A549 treated with GW870086 at 1 μM for 4 hours (cell line): Measurements from ENCODE around the gene WWC2. TPM values are rescaled to one million over a fixed set of nuclear protein-coding genes. Genes with fewer than 3 reads are reported as not detected.

Source experiments
- total RNA-seq: library from RNA; stranded (reverse); fragments of 200-300 nt; extraction: Qiagen RNA extraction; gene quantifications from 5 replicates; pipeline ENCODE4 v1.2.3, GENCODE V29; 2022; ENCODE audit warnings: low read depth

Gene WWC2
- total RNA-seq = 10.1 to 18.6 TPM (median 17.1 TPM) in 5 replicates

DNA sequence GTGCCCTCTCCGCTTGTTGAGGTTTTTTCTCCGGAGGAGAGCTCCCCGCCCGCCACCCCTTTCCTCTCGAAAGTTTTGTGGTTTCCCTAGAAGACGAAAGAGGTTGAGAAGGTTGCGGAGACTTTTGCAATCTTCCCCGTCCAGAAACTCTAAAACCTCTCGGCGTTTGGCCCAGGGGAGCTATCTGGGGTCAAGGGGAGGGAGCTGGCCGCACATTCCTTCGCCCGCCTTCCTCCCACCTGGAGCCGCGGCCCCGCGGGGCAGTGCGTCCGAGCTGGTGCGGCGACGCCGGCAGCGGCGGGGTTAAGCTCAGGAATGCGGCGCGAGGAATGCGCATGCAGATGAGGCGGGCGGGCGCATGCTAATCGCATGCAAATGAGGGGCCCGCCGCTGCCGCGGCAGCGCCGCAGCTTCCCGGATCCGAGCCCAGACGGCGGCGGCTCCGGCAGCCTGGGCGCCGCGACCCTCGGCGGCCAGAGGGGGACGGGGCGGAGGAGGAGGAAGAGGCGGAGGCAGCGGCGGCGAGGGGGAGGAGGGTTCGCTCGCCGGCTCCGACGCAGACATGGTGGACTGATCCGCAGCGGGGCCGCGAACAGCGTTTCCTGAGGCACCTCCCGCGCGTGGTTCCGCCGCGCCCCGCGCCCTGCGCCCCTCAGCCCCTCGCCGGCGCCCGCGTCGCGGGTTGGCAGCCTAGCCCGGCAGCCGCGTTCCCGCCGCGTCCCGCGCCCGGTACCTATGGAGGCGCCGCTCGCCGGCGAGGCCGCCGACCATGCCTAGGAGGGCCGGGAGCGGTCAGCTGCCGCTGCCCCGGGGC lies at the start of gene WWC2:
Gene WWC2 (plus strand): TSS at position 535 of the 814 bp plus-strand sequence. CDS start 235 bp downstream, at position 770.

DNA sequence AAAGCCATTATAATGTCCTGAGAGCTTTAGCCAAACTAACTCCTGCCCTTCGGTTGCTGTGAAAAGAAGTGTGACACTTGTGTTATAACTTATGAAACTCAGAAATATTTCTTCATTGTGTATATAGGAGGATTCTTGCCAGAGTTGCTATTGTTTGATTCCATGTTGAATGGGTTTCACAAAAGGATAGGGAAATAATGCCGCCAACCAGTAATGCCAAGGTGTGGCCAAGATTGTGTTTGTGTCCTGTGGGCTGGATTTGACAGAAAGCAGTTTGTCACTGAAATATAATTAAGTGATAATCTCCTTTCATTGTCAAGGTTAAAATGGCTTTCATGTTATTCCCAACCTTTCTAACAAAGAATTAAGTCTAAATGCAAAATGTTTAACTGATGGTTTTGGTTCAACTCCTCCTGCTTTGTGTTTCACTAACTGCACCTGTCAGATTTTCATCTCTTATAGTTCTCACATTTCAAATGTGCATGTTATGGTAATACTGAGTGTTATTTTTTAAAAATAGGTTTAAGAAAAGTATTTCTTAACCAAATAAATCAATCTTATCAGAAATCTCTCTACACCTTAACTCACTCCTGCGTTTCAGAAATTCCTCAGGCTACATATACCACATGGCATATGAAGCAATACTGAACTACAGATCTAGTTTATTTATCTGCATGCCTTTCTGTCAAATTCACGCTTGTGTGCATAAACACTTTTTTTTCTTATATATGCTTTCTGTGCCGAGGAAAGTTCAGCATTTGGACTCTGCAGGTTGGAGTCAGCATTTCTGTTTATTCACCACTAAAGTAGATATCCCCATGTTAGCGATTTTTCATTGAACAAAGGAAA lies 221.4 kb downstream of the WWC2 start, which contains the start of gene CLDN22:
Gene CLDN22 (minus strand): TSS at position 66 of the 849 bp plus-strand sequence. CDS start 58 bp downstream, at position 8.

DNA sequence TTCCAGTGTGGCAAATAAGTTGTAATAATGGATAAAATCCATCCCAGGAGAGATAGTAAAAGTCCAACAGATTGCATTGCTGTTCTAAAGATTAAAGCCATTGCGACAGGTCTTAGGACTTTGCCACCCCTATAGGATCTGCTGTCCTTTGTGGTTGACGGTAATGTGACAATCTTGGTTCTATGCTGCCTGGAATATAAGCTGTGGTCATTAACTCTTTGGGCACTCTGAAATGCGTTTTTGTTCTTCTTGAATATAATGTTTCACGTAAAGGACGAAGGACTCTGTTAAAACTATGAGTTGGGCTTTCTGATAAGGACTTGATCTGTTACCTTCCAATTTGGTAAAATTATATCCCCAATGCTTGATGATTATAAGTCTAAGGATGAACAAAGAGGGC lies 223.3 kb downstream of the WWC2 start, which contains the start of gene CLDN24:
Gene CLDN24 (minus strand): TSS at position 101 of the 400 bp plus-strand sequence. CDS start 0 bp downstream, at position 101.

Other genes with a start within 250 kb of the WWC2 start
- gene DCTD, start 181.9 kb upstream of the WWC2 start, total RNA-seq = 71.5 to 76.7 TPM (median 75.1 TPM) in 5 replicates
- gene CLDN22, start 221.0 kb downstream of the WWC2 start, total RNA-seq = not detected in 5 replicates
- gene CLDN24, start 223.2 kb downstream of the WWC2 start, total RNA-seq = not detected in 5 replicates